Measurements from ENCODE around the gene CER1.
"Not testable (repeated sequence)": the region's sequence is repeated elsewhere in the genome, so short reads cannot be mapped to it uniquely, and the experiment has no call there.

GRCh38 chr9:14682616-14683015 lies 39.9 kb downstream of the CER1 start:
- TF ChIP-seq, protein P1, sequence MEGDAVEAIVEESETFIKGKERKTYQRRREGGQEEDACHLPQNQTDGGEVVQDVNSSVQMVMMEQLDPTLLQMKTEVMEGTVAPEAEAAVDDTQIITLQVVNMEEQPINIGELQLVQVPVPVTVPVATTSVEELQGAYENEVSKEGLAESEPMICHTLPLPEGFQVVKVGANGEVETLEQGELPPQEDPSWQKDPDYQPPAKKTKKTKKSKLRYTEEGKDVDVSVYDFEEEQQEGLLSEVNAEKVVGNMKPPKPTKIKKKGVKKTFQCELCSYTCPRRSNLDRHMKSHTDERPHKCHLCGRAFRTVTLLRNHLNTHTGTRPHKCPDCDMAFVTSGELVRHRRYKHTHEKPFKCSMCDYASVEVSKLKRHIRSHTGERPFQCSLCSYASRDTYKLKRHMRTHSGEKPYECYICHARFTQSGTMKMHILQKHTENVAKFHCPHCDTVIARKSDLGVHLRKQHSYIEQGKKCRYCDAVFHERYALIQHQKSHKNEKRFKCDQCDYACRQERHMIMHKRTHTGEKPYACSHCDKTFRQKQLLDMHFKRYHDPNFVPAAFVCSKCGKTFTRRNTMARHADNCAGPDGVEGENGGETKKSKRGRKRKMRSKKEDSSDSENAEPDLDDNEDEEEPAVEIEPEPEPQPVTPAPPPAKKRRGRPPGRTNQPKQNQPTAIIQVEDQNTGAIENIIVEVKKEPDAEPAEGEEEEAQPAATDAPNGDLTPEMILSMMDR (IDR thresholded peaks at IDR 0.05; ENCODE audit: low read length): not testable (repeated sequence)
- not testable (repeated sequence) for TF ChIP-seq EZH2 (IDR thresholded peaks at IDR 0.05; ENCODE audit: borderline replicate concordance, low read length)
